H9 (cell line): ENCODE data around the gene HTR1B. TPM values are rescaled to one million over a fixed set of nuclear protein-coding genes. Genes with fewer than 3 reads are reported as not detected.

Source experiments
- DNase-seq: peaks from one replicate; pipeline ENCODE4 v3.0.0-alpha.2; 2017
- H2AFZ ChIP-seq: one replicate; pipeline ENCODE4 v1.6.1; 2013; ENCODE audit warnings: mild to moderate bottlenecking, low read length, control low read depth, moderate library complexity
- H2AK5ac ChIP-seq: 2 replicates; pipeline ENCODE4 v1.6.1; 2013; ENCODE audit warnings: low read length, control low read depth, mixed read lengths; ENCODE audit not compliant: insufficient read length
- H2BK120ac ChIP-seq: one replicate; pipeline ENCODE4 v1.6.1; 2013; ENCODE audit warnings: low read depth, mild to moderate bottlenecking, low read length, control low read depth, inconsistent platforms; ENCODE audit not compliant: poor library complexity, severe bottlenecking
- H2BK12ac ChIP-seq: 2 replicates; pipeline ENCODE4 v1.6.1; 2013; ENCODE audit warnings: low read length, control low read depth, mixed read lengths, low read depth; ENCODE audit not compliant: insufficient read length
- H2BK15ac ChIP-seq: 2 replicates; pipeline ENCODE4 v1.6.1; 2013; ENCODE audit warnings: low read depth, low read length, control low read depth
- H2BK20ac ChIP-seq: one replicate; pipeline ENCODE4 v1.6.1; 2013; ENCODE audit warnings: low read depth, mild to moderate bottlenecking, low read length, control low read depth, inconsistent platforms; ENCODE audit not compliant: poor library complexity, severe bottlenecking
- H2BK5ac ChIP-seq: 2 replicates; pipeline ENCODE4 v1.6.1; 2013; ENCODE audit warnings: low read length, control low read depth, mixed read lengths; ENCODE audit not compliant: insufficient read length
- H3K14ac ChIP-seq: 2 replicates; pipeline ENCODE4 v1.6.1; 2013; ENCODE audit warnings: low read length, control low read depth; ENCODE audit not compliant: insufficient read depth
- H3K18ac ChIP-seq: 2 replicates; pipeline ENCODE4 v1.6.1; 2013; ENCODE audit warnings: low read depth, mild to moderate bottlenecking, mixed read lengths, low read length, control low read depth; ENCODE audit not compliant: insufficient read length
- H3K23ac ChIP-seq: 2 replicates; pipeline ENCODE4 v1.6.1; 2013; ENCODE audit warnings: low read length, control low read depth, mixed read lengths, low read depth; ENCODE audit not compliant: insufficient read length
- H3K23me2 ChIP-seq: 2 replicates; pipeline ENCODE4 v1.6.1; 2013; ENCODE audit warnings: low read depth, mild to moderate bottlenecking, mixed read lengths, low read length, control low read depth; ENCODE audit not compliant: insufficient read length, poor library complexity, severe bottlenecking
- H3K27ac ChIP-seq: 2 replicates; pipeline ENCODE4 v1.5.1; 2013; ENCODE audit warnings: low read length, control low read depth, mixed read lengths, low read depth; ENCODE audit not compliant: insufficient read length
- H3K27me3 ChIP-seq: 2 replicates; pipeline ENCODE4 v1.6.1; 2013; ENCODE audit warnings: low read length, control low read depth, inconsistent platforms; ENCODE audit not compliant: insufficient read depth
- H3K4ac ChIP-seq: 2 replicates; pipeline ENCODE4 v1.6.1; 2013; ENCODE audit warnings: low read depth, mild to moderate bottlenecking, control low read depth, inconsistent platforms, low read length, moderate library complexity
- H3K4me1 ChIP-seq: 2 replicates; pipeline ENCODE4 v1.6.1; 2013; ENCODE audit warnings: low read length, control low read depth, inconsistent platforms; ENCODE audit not compliant: insufficient read depth
- H3K4me2 ChIP-seq: 2 replicates; pipeline ENCODE4 v1.6.1; 2013; ENCODE audit warnings: low read length, control low read depth, mixed read lengths; ENCODE audit not compliant: insufficient read length, insufficient read depth
- H3K56ac ChIP-seq: 2 replicates; pipeline ENCODE4 v1.6.1; 2013; ENCODE audit warnings: low read depth, mild to moderate bottlenecking, mixed read lengths, low read length, control low read depth; ENCODE audit not compliant: insufficient read length
- H3K79me1 ChIP-seq: 2 replicates; pipeline ENCODE4 v1.6.1; 2013; ENCODE audit warnings: low read depth, mild to moderate bottlenecking, moderate library complexity, low read length, control low read depth, inconsistent platforms; ENCODE audit not compliant: insufficient read depth, poor library complexity, severe bottlenecking
- H3K79me2 ChIP-seq: 2 replicates; pipeline ENCODE4 v1.6.1; 2013; ENCODE audit warnings: low read length, control low read depth, inconsistent platforms; ENCODE audit not compliant: insufficient read depth
- H3K9ac ChIP-seq: 2 replicates; pipeline ENCODE4 v1.6.1; 2013; ENCODE audit warnings: low read length, control low read depth, mixed read lengths; ENCODE audit not compliant: insufficient read length; ENCODE audit errors: extremely low read depth
- H3K9me3 ChIP-seq: one replicate; pipeline ENCODE4 v1.6.1; 2013; ENCODE audit warnings: low read depth, low read length, inconsistent platforms; ENCODE audit not compliant: control insufficient read depth
- H3T11ph ChIP-seq: one replicate; pipeline ENCODE4 v1.6.1; 2013; ENCODE audit warnings: mild to moderate bottlenecking, low read length, control low read depth, inconsistent platforms
- H4K20me1 ChIP-seq: one replicate; pipeline ENCODE4 v1.6.1; 2013; ENCODE audit not compliant: control insufficient read depth, insufficient read length, insufficient read depth
- H4K5ac ChIP-seq: 2 replicates; pipeline ENCODE4 v1.6.1; 2013; ENCODE audit warnings: low read depth, mild to moderate bottlenecking, mixed read lengths, low read length, control low read depth; ENCODE audit not compliant: insufficient read length
- H4K8ac ChIP-seq: replicated peaks from 2 replicates; pipeline ENCODE4 v1.6.1; 2013; ENCODE audit warnings: low read length, control low read depth, mixed read lengths, low read depth; ENCODE audit not compliant: insufficient read length
- H4K91ac ChIP-seq: 2 replicates; pipeline ENCODE4 v1.6.1; 2013; ENCODE audit warnings: low read depth, mild to moderate bottlenecking, moderate library complexity, mixed read lengths, low read length, control low read depth; ENCODE audit not compliant: insufficient read length
- H3K27ac Mint-ChIP-seq, 3 experiments: 2 replicates in 2 of 3; 3 replicates in 1 of 3; pipeline ENCODE4 v1.8.0; 2020 to 2021; ENCODE audit warnings: mixed read lengths in 3 of 3, mild to moderate bottlenecking in 1 of 3, moderate library complexity in 1 of 3
- H3K27me3 Mint-ChIP-seq: 2 replicates; pipeline ENCODE4 v1.8.0; 2021; ENCODE audit warnings: low read depth, mild to moderate bottlenecking, moderate library complexity, mixed read lengths
- H3K36me3 Mint-ChIP-seq, 3 experiments: 2 replicates in 2 of 3; 3 replicates in 1 of 3; pipeline ENCODE4 v1.8.0; 2020 to 2021; ENCODE audit warnings: low read depth in 3 of 3, mixed read lengths in 3 of 3; ENCODE audit not compliant: insufficient read depth in 1 of 3
- H3K4me1 Mint-ChIP-seq, 2 experiments: 2 replicates each; pipeline ENCODE4 v1.8.0; 2020; ENCODE audit warnings: mixed read lengths in 2 of 2
- H3K4me3 Mint-ChIP-seq, 2 experiments: 2 replicates in 1 of 2; 3 replicates in 1 of 2; pipeline ENCODE4 v1.8.0; 2020 to 2021; ENCODE audit warnings: mild to moderate bottlenecking in 2 of 2, mixed read lengths in 2 of 2, moderate library complexity in 1 of 2
- H3K9me3 Mint-ChIP-seq, 2 experiments: 2 replicates in 1 of 2; 3 replicates in 1 of 2; pipeline ENCODE4 v1.8.0; 2020; ENCODE audit warnings: mild to moderate bottlenecking in 2 of 2, mixed read lengths in 2 of 2, moderate library complexity in 1 of 2
- WGBS: extraction: QIAGEN DNeasy Blood & Tissue Kit; methylation state at CpG from one replicate; pipeline ENCODE4 v1.1.7; 2013; ENCODE audit warnings: missing lambda C conversion rate, low lambda C conversion rate, mixed read lengths; ENCODE audit not compliant: insufficient read length; ENCODE audit errors: extremely low coverage; 5-methylcytosine and 5-hydroxymethylcytosine counted together
- total RNA-seq: library from RNA; stranded (reverse); gene quantifications from 2 replicates; pipeline ENCODE4 v1.2.1, GENCODE V29; 2021
- TF ChIP-seq, protein P1 (sequence below): fragments of 200-600 bp; sonication (generic); conservative IDR thresholded peaks from 3 replicates; pipeline ENCODE4 v1.8.0; 2021; ENCODE audit warnings: antibody characterized with exemption, mild to moderate bottlenecking

The HTR1B gene
- total RNA-seq, 1 experiment from 2014 or later, result 0.83 TPM

DNA sequence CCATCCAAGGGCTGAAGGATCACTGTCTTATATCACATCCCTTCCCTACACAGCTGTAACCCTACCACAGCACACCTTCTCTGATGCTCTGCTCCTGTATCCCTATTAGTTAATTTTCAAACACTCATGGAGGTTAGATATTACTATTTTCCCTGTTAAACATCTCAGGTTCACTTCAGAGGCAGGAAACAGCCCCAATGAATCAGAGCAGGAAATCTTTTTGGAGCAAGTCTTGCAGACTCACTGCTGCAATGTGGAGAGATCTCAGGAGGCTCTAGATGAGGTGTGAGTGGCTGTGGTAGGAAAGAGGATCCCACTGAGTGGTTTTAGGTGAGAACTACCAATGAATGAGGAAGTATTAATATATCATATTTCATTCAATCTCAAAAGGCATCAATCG is 19.7 kb upstream of the HTR1B start:
- Histone ChIP-seq H4K5ac (no peak overlapping the region), H2BK5ac (no peak overlapping the region), H3K79me1 (no peaks in the 10 kb centered on the region), H3K9me3 (no peaks in the 10 kb centered on the region), H2BK12ac (no peak overlapping the region), H3K23ac (no peak overlapping the region), H4K91ac (no peak overlapping the region), H3K27ac (no peak overlapping the region), H2BK15ac (no peak overlapping the region), H3K14ac (no peak overlapping the region), H3T11ph (no peak overlapping the region), H3K23me2 (no peaks in the 10 kb centered on the region), H3K27me3 (no peaks in the 10 kb centered on the region), H3K4me2 (no peak overlapping the region), H3K9ac (no peak overlapping the region), H3K18ac (no peak overlapping the region), H2AFZ (no peak overlapping the region), H3K56ac (no peak overlapping the region), H4K20me1 (no peaks in the 10 kb centered on the region), H4K8ac (no peak overlapping the region), H2BK120ac (no peak overlapping the region), H3K4ac (no peak overlapping the region), H3K4me1 (no peaks in the 10 kb centered on the region), H3K79me2 (no peaks in the 10 kb centered on the region), H2BK20ac (no peak overlapping the region), H2AK5ac (no peak overlapping the region)
- TF ChIP-seq, protein P1, sequence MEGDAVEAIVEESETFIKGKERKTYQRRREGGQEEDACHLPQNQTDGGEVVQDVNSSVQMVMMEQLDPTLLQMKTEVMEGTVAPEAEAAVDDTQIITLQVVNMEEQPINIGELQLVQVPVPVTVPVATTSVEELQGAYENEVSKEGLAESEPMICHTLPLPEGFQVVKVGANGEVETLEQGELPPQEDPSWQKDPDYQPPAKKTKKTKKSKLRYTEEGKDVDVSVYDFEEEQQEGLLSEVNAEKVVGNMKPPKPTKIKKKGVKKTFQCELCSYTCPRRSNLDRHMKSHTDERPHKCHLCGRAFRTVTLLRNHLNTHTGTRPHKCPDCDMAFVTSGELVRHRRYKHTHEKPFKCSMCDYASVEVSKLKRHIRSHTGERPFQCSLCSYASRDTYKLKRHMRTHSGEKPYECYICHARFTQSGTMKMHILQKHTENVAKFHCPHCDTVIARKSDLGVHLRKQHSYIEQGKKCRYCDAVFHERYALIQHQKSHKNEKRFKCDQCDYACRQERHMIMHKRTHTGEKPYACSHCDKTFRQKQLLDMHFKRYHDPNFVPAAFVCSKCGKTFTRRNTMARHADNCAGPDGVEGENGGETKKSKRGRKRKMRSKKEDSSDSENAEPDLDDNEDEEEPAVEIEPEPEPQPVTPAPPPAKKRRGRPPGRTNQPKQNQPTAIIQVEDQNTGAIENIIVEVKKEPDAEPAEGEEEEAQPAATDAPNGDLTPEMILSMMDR, result no peak
- H3K27ac Mint-ChIP-seq, result no peak overlapping the region
- no peaks in the 10 kb centered on the region for H3K27me3 Mint-ChIP-seq
- no CpG with 5 or more reads among the region's 1 CpG for WGBS
- H3K36me3 Mint-ChIP-seq, result no peaks in the 10 kb centered on the region
- H3K4me3 Mint-ChIP-seq, result no peak overlapping the region
- H3K9me3 Mint-ChIP-seq, result peaks cover 0 to 3% of the 10 kb centered on the region in 2 experiments; a peak in 1 of 5 replicates
- H3K4me1 Mint-ChIP-seq, result peaks cover 5 to 6% of the 10 kb centered on the region in 2 experiments
- no peak for DNase-seq
